GM12892 (cell line): ENCODE data around the gene TLR4.

Experiments used
- POLR2A ChIP-seq: IDR thresholded peaks from 2 replicates; pipeline ENCODE4 v1.6.1; 2011; ENCODE audit warnings: low read depth, low read length, control low read depth
- POLR2AphosphoS5 ChIP-seq: IDR thresholded peaks from 2 replicates; pipeline ENCODE4 v1.6.1; 2011; ENCODE audit warnings: low read depth, low read length, control low read depth

DNA sequence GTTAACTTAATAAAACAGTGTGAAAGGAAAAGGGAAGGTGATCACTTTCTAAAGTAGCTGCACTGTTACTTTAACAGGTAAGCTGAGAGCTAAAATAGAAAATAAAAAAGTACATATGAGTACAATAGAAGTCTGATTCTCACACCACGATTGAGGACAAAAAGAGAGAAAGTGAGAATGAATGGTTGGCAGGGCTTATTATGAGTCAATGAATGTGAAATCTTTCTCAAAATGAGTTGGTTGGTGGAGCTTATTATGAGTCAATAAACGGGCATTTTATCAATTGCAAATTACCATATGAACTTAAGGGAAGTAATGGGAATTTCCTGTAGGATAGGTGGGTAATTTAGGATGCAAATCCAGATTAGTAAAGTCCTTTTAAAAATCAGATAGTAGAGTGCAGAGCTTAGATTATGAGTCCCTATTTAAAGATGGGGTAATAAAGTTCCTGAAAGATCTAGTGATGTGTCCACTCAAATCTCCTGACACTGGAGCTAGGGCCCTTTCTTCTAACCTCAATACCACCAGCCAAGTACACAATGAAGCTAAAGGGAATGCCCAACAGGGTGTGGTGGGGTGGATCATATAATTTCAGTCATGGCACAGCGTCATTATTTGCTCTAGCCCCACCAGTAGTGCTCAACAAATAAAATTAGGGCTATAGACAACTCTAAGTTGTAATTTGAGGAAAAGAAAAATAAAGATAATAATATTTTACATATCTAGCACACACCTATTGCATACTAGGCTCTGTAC is 21.1 kb upstream of the TLR4 start:
- no peak for TF ChIP-seq POLR2AphosphoS5
- TF ChIP-seq POLR2A = no peak
